ENCODE results near the gene STRN.

DNA sequence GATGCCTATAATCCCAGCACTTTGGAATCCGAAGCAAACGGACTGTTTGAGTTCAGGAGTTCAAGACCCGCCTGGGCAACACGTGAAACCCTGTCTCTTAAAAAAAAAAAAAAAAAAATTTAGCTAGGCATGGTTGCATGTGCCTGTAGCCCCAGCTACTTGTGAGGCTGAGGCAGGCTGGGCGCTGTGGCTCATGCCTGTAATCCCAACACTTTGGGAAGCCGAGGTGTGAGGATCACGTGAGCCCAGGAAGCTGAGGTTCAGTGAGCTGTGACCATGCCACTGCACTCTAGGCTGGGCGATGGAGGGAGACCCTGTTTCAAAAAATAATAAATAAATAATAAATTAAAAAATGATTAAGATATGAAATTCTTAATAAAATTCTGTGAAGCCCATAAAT lies 9.0 kb upstream of the STRN start:
- TF ChIP-seq, protein P1, sequence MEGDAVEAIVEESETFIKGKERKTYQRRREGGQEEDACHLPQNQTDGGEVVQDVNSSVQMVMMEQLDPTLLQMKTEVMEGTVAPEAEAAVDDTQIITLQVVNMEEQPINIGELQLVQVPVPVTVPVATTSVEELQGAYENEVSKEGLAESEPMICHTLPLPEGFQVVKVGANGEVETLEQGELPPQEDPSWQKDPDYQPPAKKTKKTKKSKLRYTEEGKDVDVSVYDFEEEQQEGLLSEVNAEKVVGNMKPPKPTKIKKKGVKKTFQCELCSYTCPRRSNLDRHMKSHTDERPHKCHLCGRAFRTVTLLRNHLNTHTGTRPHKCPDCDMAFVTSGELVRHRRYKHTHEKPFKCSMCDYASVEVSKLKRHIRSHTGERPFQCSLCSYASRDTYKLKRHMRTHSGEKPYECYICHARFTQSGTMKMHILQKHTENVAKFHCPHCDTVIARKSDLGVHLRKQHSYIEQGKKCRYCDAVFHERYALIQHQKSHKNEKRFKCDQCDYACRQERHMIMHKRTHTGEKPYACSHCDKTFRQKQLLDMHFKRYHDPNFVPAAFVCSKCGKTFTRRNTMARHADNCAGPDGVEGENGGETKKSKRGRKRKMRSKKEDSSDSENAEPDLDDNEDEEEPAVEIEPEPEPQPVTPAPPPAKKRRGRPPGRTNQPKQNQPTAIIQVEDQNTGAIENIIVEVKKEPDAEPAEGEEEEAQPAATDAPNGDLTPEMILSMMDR (IDR thresholded peaks at IDR 0.05) = no peak
- TF ChIP-seq POLR2A (IDR thresholded peaks at IDR 0.05) = no peak
